Activated CD4-positive, alpha-beta T cell treated with anti-CD3 and anti-CD28 coated beads, Interleukin-2, amount 50 U/mL, for 24 hours (primary cell): ENCODE measurements around the gene NAB2.
"Not testable (repeated sequence)": the region's sequence is repeated elsewhere in the genome, so short reads cannot be mapped to it uniquely, and the experiment has no call there.

Source experiments
- DNase-seq, 2 donors: peaks; one replicate each; pipeline ENCODE4 v3.0.0-alpha.2; 2020; ENCODE audit warnings: low read depth in 1 of 2, low spot score in 1 of 2

NAB2 gene

GRCh38 chr12:57110104-57111030 is 21.5 kb downstream of the NAB2 start:
- DNase-seq: peak; percentile 61 to 71

GRCh38 chr12:57111031-57111734 is 22.3 kb downstream of the NAB2 start, which contains the start of gene STAT6:
TSS of gene STAT6 (minus strand) at chr12:57111362. CDS start at chr12:57108278, 3,084 bp downstream.
- DNase-seq: peak; percentile 47 to 78

- DNase-seq: no peak
Observed at GRCh38 chr12:57112492-57113294, 23.8 kb downstream of the NAB2 start.

- DNase-seq: no peak
Observed at GRCh38 chr12:57116580-57117281, 27.8 kb downstream of the NAB2 start.

GRCh38 chr12:57118711-57119271 is 29.9 kb downstream of the NAB2 start:
- no peak for DNase-seq

GRCh38 chr12:57119294-57120085 is 30.6 kb downstream of the NAB2 start:
- no peak for DNase-seq

GRCh38 chr12:57120718-57121117 is 31.8 kb downstream of the NAB2 start:
- DNase-seq: not testable (repeated sequence)

GRCh38 chr12:57123813-57124212 is 34.9 kb downstream of the NAB2 start:
- no peak for DNase-seq

- peak; percentile 45 to 74 for DNase-seq
Observed at GRCh38 chr12:57124261-57124877, 35.5 kb downstream of the NAB2 start.

GRCh38 chr12:57126061-57126460 is 37.1 kb downstream of the NAB2 start:
- DNase-seq: no peak

- no peak for DNase-seq
Observed at GRCh38 chr12:57126561-57126960, 37.6 kb downstream of the NAB2 start.

GRCh38 chr12:57127101-57127725 is 38.3 kb downstream of the NAB2 start:
- DNase-seq: peak in 1 of 2 donors; percentile 41

GRCh38 chr12:57127726-57128518 is 39.0 kb downstream of the NAB2 start, which contains the start of gene LRP1:
TSS of gene LRP1 (plus strand) at chr12:57128483. CDS start at chr12:57128965, 482 bp downstream.
- DNase-seq: peak; percentile 65 to 69

GRCh38 chr12:57128519-57129247 is 39.8 kb downstream of the NAB2 start:
- no peak for DNase-seq

GRCh38 chr12:57129321-57129842 is 40.5 kb downstream of the NAB2 start:
- no peak for DNase-seq

GRCh38 chr12:57129889-57130288 is 41.0 kb downstream of the NAB2 start:
- DNase-seq: no peak

GRCh38 chr12:57130941-57131340 is 42.0 kb downstream of the NAB2 start:
- DNase-seq: no peak
